Trophoblast cell (in vitro differentiated cells and primary cell): Measurements from ENCODE around the gene LDHB.

ENCODE experiments used
- DNase-seq, 2 donors: peaks; one replicate each; pipeline ENCODE4 v3.0.0-alpha.2; 2016
- H2AFZ ChIP-seq: 2 replicates; pipeline ENCODE4 v1.6.1; 2013; ENCODE audit warnings: low read length, moderate library complexity, mild to moderate bottlenecking; ENCODE audit not compliant: insufficient read depth, poor library complexity
- H2AK5ac ChIP-seq: 2 replicates; pipeline ENCODE4 v1.6.1; 2013; ENCODE audit warnings: mild to moderate bottlenecking, low read length
- H2BK120ac ChIP-seq: 2 replicates; pipeline ENCODE4 v1.6.1; 2013; ENCODE audit warnings: low read length, mild to moderate bottlenecking, moderate library complexity; ENCODE audit not compliant: insufficient read depth, poor library complexity
- H2BK12ac ChIP-seq: 2 replicates; pipeline ENCODE4 v1.6.1; 2013; ENCODE audit warnings: mild to moderate bottlenecking, low read length, moderate library complexity
- H2BK5ac ChIP-seq: 2 replicates; pipeline ENCODE4 v1.6.1; 2013; ENCODE audit warnings: low read length, low read depth, moderate library complexity, mild to moderate bottlenecking; ENCODE audit not compliant: poor library complexity
- H3K14ac ChIP-seq: 2 replicates; pipeline ENCODE4 v1.6.1; 2013; ENCODE audit warnings: mild to moderate bottlenecking, low read length
- H3K18ac ChIP-seq: 2 replicates; pipeline ENCODE4 v1.6.1; 2013; ENCODE audit warnings: mild to moderate bottlenecking, low read length
- H3K23ac ChIP-seq: 2 replicates; pipeline ENCODE4 v1.6.1; 2013; ENCODE audit warnings: low read length
- H3K27ac ChIP-seq: 2 replicates; pipeline ENCODE4 v1.5.1; 2013; ENCODE audit warnings: low read depth, mild to moderate bottlenecking, inconsistent platforms, low read length, moderate library complexity
- H3K27me3 ChIP-seq: 2 replicates; pipeline ENCODE4 v1.6.1; 2013; ENCODE audit warnings: inconsistent platforms, mild to moderate bottlenecking, low read length, moderate library complexity; ENCODE audit not compliant: insufficient read depth
- H3K36me3 ChIP-seq, 2 experiments: 1 replicate in 1 of 2; 2 replicates in 1 of 2; pipeline ENCODE4 v1.6.1; 2013; ENCODE audit warnings: low read length in 2 of 2, mild to moderate bottlenecking in 2 of 2, moderate library complexity in 1 of 2; ENCODE audit not compliant: insufficient read depth in 2 of 2, control insufficient read depth in 1 of 2
- H3K4ac ChIP-seq: 2 replicates; pipeline ENCODE4 v1.6.1; 2013; ENCODE audit warnings: low read depth, mild to moderate bottlenecking, low read length, moderate library complexity
- H3K4me1 ChIP-seq, 2 experiments: 1 replicate in 1 of 2; 2 replicates in 1 of 2; pipeline ENCODE4 v1.6.1; 2013; ENCODE audit warnings: low read length in 2 of 2, mild to moderate bottlenecking in 2 of 2, moderate library complexity in 1 of 2; ENCODE audit not compliant: insufficient read depth in 2 of 2, control insufficient read depth in 1 of 2
- H3K4me2 ChIP-seq: 2 replicates; pipeline ENCODE4 v1.6.1; 2013; ENCODE audit warnings: inconsistent platforms, mild to moderate bottlenecking, low read length, moderate library complexity
- H3K4me3 ChIP-seq: 2 replicates; pipeline ENCODE4 v1.5.1; 2013; ENCODE audit warnings: mild to moderate bottlenecking, low read depth, low read length, inconsistent platforms
- H3K79me1 ChIP-seq: one replicate; pipeline ENCODE4 v1.6.1; 2013; ENCODE audit warnings: low read length
- H3K79me2 ChIP-seq: 2 replicates; pipeline ENCODE4 v1.6.1; 2013; ENCODE audit warnings: low read length, mild to moderate bottlenecking; ENCODE audit not compliant: control insufficient read depth, insufficient read depth, poor library complexity
- H3K9ac ChIP-seq: 2 replicates; pipeline ENCODE4 v1.6.1; 2013; ENCODE audit warnings: mild to moderate bottlenecking, low read length
- H3K9me3 ChIP-seq: 2 replicates; pipeline ENCODE4 v1.6.1; 2013; ENCODE audit warnings: low read depth, mild to moderate bottlenecking, control low read depth, inconsistent platforms, low read length; ENCODE audit not compliant: insufficient read depth
- H4K12ac ChIP-seq: 2 replicates; pipeline ENCODE4 v1.6.1; 2013; ENCODE audit warnings: low read depth, mild to moderate bottlenecking, low read length, moderate library complexity
- H4K8ac ChIP-seq: 2 replicates; pipeline ENCODE4 v1.6.1; 2013; ENCODE audit warnings: low read depth, mild to moderate bottlenecking, low read length, moderate library complexity
- H4K91ac ChIP-seq: one replicate; pipeline ENCODE4 v1.6.1; 2013; ENCODE audit warnings: low read depth, mild to moderate bottlenecking, low read length, moderate library complexity
- WGBS: extraction: QIAGEN DNeasy Blood & Tissue Kit; methylation state at CpG from one replicate; pipeline ENCODE4 v1.1.7; 2013; ENCODE audit warnings: missing lambda C conversion rate; ENCODE audit not compliant: insufficient read length, insufficient coverage; ENCODE audit errors: extremely low coverage; 5-methylcytosine and 5-hydroxymethylcytosine counted together

LDHB gene

GRCh38 chr12:21696625-21697024 is 39.0 kb upstream of the LDHB start:
- Histone ChIP-seq H3K79me2 (no peaks in the 10 kb centered on the region), H4K91ac (no peak overlapping the region)
- no peak for DNase-seq

GRCh38 chr12:21695986-21696385 is 38.3 kb upstream of the LDHB start:
- no peak overlapping the region for H3K4ac ChIP-seq
- no peak overlapping the region for H4K12ac ChIP-seq

More at GRCh38 chr12:21696625-21697024, 39.0 kb upstream of the LDHB start:
- no peaks in the 10 kb centered on the region for H3K36me3 ChIP-seq
- H2AK5ac ChIP-seq: no peak overlapping the region
- no peak overlapping the region for H2BK12ac ChIP-seq
- H3K9ac ChIP-seq: no peak overlapping the region
- H3K23ac ChIP-seq: no peak overlapping the region
- no peak overlapping the region for H3K18ac ChIP-seq
- no peaks in the 10 kb centered on the region for H3K79me1 ChIP-seq
- no peak overlapping the region for H3K4ac ChIP-seq
- H3K4me1 ChIP-seq: no peaks in the 10 kb centered on the region
- H3K27me3 ChIP-seq: no peaks in the 10 kb centered on the region
- H2BK5ac ChIP-seq: no peak overlapping the region
- H2BK120ac ChIP-seq: no peak overlapping the region
- no peak overlapping the region for H4K12ac ChIP-seq
- H3K4me3 ChIP-seq: no peak overlapping the region
- no peak overlapping the region for H3K27ac ChIP-seq
- H3K9me3 ChIP-seq: no peaks in the 10 kb centered on the region
- no peak overlapping the region for H3K14ac ChIP-seq
- no peak overlapping the region for H2AFZ ChIP-seq
- no peak overlapping the region for H4K8ac ChIP-seq
- no peak overlapping the region for H3K4me2 ChIP-seq

GRCh38 chr12:21694660-21695059 is 37.0 kb upstream of the LDHB start:
- Histone ChIP-seq H3K79me1 (no peaks in the 10 kb centered on the region), H3K14ac (no peak overlapping the region), H3K4ac (no peak overlapping the region), H2BK120ac (no peak overlapping the region), H3K4me3 (no peak overlapping the region), H3K23ac (no peak overlapping the region), H3K36me3 (no peaks in the 10 kb centered on the region), H3K9ac (no peak overlapping the region), H3K79me2 (no peaks in the 10 kb centered on the region), H4K91ac (no peak overlapping the region), H2BK5ac (no peak overlapping the region), H3K27me3 (no peaks in the 10 kb centered on the region), H3K18ac (no peak overlapping the region), H4K8ac (no peak overlapping the region), H3K9me3 (no peaks in the 10 kb centered on the region), H3K27ac (no peak overlapping the region), H4K12ac (no peak overlapping the region), H2AFZ (no peak overlapping the region), H3K4me1 (no peaks in the 10 kb centered on the region), H2BK12ac (no peak overlapping the region), H3K4me2 (no peak overlapping the region), H2AK5ac (no peak overlapping the region)
- no peak for DNase-seq
- no CpG with 5 or more reads among the region's 10 CpGs for WGBS

More at GRCh38 chr12:21695986-21696385, 38.3 kb upstream of the LDHB start:
- Histone ChIP-seq H3K18ac (no peak overlapping the region), H2AFZ (no peak overlapping the region), H3K27me3 (no peaks in the 10 kb centered on the region), H3K36me3 (no peaks in the 10 kb centered on the region), H3K23ac (no peak overlapping the region), H4K91ac (no peak overlapping the region), H2BK5ac (no peak overlapping the region), H3K4me2 (no peak overlapping the region), H3K9ac (no peak overlapping the region), H4K8ac (no peak overlapping the region), H3K4me3 (no peak overlapping the region), H3K4me1 (no peaks in the 10 kb centered on the region), H3K14ac (no peak overlapping the region), H3K79me2 (no peaks in the 10 kb centered on the region), H3K27ac (no peak overlapping the region), H2AK5ac (no peak overlapping the region), H3K79me1 (no peaks in the 10 kb centered on the region), H2BK12ac (no peak overlapping the region), H3K9me3 (no peaks in the 10 kb centered on the region), H2BK120ac (no peak overlapping the region)
- no CpG with 5 or more reads among the region's 2 CpGs for WGBS
- DNase-seq: no peak

DNA sequence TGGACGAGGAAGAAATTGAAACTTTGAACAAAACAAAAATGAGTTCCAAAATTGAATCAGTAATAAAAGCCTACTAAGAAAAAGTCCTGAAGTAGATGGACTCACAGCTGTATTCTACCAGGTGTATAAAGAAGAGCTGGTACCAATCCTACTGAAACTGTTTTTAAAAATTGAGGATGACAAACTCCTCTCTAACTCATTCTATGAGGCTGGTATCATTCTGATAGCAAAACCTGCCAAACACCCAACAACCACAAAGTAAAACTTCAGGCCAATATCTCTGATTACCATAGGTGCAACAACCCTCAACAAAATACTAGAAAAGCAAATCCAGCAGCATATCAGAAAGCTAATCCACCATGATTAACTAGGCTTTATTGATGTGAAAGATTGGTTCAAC is 33.9 kb upstream of the LDHB start:
- Histone ChIP-seq H3K23ac (no peak overlapping the region), H3K4me3 (no peak overlapping the region), H3K14ac (no peak overlapping the region), H3K9ac (no peak overlapping the region), H3K27ac (no peak overlapping the region), H3K9me3 (peaks cover 6% of the 10 kb centered on the region), H3K18ac (no peak overlapping the region), H3K4me1 (no peaks in the 10 kb centered on the region), H2BK12ac (no peak overlapping the region), H3K4me2 (no peak overlapping the region), H2BK5ac (no peak overlapping the region), H3K27me3 (no peaks in the 10 kb centered on the region), H3K79me1 (no peaks in the 10 kb centered on the region), H3K4ac (no peak overlapping the region), H4K8ac (no peak overlapping the region), H2AFZ (no peak overlapping the region), H2BK120ac (no peak overlapping the region), H3K79me2 (no peaks in the 10 kb centered on the region), H4K12ac (no peak overlapping the region), H3K36me3 (no peaks in the 10 kb centered on the region), H4K91ac (no peak overlapping the region), H2AK5ac (no peak overlapping the region)
- WGBS: no CpG with 5 or more reads among the region's 1 CpG
- DNase-seq: no peak
